Activated CD8-positive, alpha-beta memory T cell treated with anti-CD3 and anti-CD28 coated beads, Interleukin-2, amount 50 U/mL, for 1 hour (primary cell): ENCODE results near the gene EEPD1.
"Not testable (repeated sequence)": the region's sequence is repeated elsewhere in the genome, so short reads cannot be mapped to it uniquely, and the experiment has no call there.

Experiments
- DNase-seq: peaks from one replicate; pipeline ENCODE4 v3.0.0-alpha.2; 2020; ENCODE audit errors: extremely low read depth

EEPD1 gene

GRCh38 chr7:36128448-36129047, 24.5 kb upstream of the EEPD1 start:
- no peak for DNase-seq

GRCh38 chr7:36129048-36129534, 24.0 kb upstream of the EEPD1 start:
- no peak for DNase-seq

- DNase-seq: no peak
Observed at GRCh38 chr7:36130236-36130945, 22.7 kb upstream of the EEPD1 start.

GRCh38 chr7:36131026-36131425, 22.0 kb upstream of the EEPD1 start:
- DNase-seq: no peak

GRCh38 chr7:36131499-36131898, 21.6 kb upstream of the EEPD1 start:
- DNase-seq: no peak

GRCh38 chr7:36132012-36132411, 21.0 kb upstream of the EEPD1 start:
- DNase-seq: no peak

GRCh38 chr7:36135700-36136099, 17.4 kb upstream of the EEPD1 start:
- no peak for DNase-seq

- no peak for DNase-seq
Observed at GRCh38 chr7:36137258-36137657, 15.8 kb upstream of the EEPD1 start.

- no peak for DNase-seq
Observed at GRCh38 chr7:36137754-36138153, 15.3 kb upstream of the EEPD1 start.

GRCh38 chr7:36138209-36138608, 14.8 kb upstream of the EEPD1 start:
- DNase-seq: no peak

GRCh38 chr7:36141351-36141750, 11.7 kb upstream of the EEPD1 start:
- DNase-seq: no peak

- DNase-seq: no peak
Observed at GRCh38 chr7:36141850-36142249, 11.2 kb upstream of the EEPD1 start.

GRCh38 chr7:36144189-36144588, 8.9 kb upstream of the EEPD1 start:
- DNase-seq: no peak

- DNase-seq: no peak
Observed at GRCh38 chr7:36145686-36146085, 7.4 kb upstream of the EEPD1 start.

GRCh38 chr7:36147361-36147760, 5.7 kb upstream of the EEPD1 start:
- no peak for DNase-seq

GRCh38 chr7:36148422-36149065, 4.5 kb upstream of the EEPD1 start:
- no peak for DNase-seq

GRCh38 chr7:36149240-36149639, 3.8 kb upstream of the EEPD1 start:
- DNase-seq: not testable (repeated sequence)

- no peak for DNase-seq
Observed at GRCh38 chr7:36149694-36150452, 3.2 kb upstream of the EEPD1 start.

- no peak for DNase-seq
Observed at GRCh38 chr7:36151921-36152755, 916 bp upstream of the EEPD1 start.

GRCh38 chr7:36153571-36154097, 580 bp downstream of the EEPD1 start:
- no peak for DNase-seq
